NCI-H2196 treated with DMSO at 0.1 percent for 48 hours (cell line): ENCODE measurements around the gene AUTS2.
"Not testable (repeated sequence)": the region's sequence is repeated elsewhere in the genome, so short reads cannot be mapped to it uniquely, and the experiment has no call there.

Source experiments
- DNase-seq: peaks from one replicate; lab custom pipeline; 2025; ENCODE audit not compliant: unreplicated experiment; lab: John Stamatoyannopoulos, UW

AUTS2 gene

DNA sequence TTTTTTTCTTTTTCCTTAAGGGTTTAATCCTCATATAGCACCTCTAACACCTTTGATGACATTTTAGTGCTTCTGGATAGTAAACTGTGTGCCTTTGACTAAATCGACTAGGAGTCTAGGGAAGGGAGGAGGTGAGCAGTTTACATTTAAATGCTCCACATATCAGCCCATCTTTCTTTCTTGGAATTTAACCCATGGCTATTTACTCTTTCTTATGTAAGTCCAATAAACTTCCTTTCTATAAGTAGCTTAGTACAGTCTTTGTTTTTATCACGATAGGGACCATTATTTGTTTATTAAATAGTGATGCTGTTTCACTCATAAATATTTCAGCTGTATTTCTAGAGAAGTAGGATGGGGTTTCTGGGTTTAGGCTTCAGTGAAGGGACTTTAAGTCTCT lies 669.9 kb downstream of the AUTS2 start:
- DNase-seq: no peak

DNA sequence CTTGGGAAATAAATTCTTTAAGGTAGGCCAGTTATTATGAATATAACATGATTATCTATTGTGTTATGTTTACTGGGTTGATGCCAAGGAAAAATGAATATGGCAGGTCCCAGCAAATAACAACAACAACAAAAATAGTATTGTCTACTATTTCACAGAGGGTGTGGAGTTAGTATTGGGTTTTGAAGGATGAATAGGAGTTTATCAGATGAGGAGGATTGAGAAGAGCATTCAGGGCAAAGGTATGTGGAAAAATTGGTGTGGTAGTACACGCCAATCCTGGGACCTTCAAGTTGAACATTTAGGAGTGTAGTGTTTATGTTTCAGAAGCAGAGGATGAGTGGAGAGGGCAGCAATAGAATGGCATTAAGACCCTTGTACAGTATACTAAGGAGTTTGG lies 671.9 kb downstream of the AUTS2 start:
- DNase-seq: no peak

- DNase-seq: no peak
Observed at GRCh38 chr7:70271617-70272081, 673.4 kb downstream of the AUTS2 start.

DNA sequence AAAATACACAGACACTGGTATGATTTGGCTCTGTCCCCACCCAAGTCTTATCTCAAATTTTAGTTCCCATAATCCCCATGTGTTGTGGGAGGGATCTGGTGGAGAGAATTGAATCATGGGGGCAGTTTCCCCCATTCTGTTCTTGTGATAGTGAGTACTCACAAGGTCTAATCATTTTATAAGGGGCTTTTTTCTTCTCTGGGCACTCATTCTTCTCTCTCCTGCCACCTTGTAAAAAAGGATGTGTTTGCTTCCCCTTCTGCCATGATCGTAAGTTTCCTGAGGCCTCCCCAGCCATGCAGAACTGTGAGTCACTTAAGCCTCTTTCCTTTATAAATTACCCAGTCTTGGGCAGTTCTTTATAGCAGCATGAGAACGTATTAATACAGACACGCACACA lies 677.3 kb downstream of the AUTS2 start:
- DNase-seq: not testable (repeated sequence)

DNA sequence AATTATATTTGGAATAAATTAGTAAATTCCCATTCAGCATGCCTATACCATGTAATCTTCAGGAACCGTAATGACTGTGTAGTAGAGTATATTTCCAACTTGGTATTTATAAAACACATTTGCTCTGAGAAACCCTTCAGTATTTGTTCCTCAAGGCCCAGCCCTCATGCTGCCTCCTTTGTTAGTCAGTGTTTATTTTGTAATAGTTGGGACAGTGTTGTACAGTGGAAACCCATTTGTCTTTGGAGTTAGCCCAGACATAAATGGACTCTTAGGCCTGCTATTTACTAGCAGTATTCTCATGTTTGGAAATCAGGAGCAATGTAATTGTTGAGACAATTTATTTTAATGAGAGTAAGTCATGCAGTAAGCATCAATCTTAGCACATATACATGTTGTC lies 686.9 kb downstream of the AUTS2 start:
- DNase-seq: no peak

DNA sequence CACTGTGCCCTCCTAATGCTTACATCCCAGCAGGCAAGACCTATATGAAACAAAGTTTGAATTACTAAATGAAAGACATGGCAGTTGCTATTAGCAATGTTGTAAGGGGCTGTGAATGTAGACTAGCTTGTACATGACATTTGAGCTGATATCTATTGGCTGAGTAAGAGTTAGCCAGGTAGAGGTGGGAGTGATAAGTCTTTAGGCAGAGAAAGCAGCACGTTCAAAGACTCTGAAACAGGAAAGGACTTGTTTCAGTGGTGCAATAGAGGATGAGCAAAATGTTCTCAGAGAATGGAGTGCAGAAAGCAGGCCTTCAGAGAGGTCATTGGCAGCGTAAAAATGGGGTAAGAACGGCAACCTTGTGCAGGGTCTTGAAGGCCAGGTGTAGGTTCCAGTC lies 687.6 kb downstream of the AUTS2 start:
- DNase-seq: no peak

GRCh38 chr7:70288781-70289456 lies 690.6 kb downstream of the AUTS2 start:
- DNase-seq: no peak

DNA sequence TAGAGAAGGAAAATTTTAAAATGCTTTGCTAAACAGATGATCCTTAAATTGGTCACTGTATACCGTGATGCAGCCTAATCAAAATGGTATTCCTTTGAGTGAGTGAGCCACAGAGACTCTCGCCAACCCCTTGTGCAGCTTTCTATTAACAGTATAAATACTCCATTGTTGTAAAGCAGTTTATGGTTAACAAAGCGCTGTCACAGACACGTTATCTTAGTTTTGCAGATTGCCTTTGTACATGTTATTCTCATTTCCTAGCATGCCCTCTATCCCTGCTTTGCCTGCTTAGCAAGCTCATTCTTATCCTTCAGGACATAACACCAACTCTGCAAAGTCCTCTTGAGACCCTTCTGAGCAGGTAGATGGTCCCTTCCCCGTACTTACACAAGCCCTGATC lies 694.4 kb downstream of the AUTS2 start:
- DNase-seq: no peak

DNA sequence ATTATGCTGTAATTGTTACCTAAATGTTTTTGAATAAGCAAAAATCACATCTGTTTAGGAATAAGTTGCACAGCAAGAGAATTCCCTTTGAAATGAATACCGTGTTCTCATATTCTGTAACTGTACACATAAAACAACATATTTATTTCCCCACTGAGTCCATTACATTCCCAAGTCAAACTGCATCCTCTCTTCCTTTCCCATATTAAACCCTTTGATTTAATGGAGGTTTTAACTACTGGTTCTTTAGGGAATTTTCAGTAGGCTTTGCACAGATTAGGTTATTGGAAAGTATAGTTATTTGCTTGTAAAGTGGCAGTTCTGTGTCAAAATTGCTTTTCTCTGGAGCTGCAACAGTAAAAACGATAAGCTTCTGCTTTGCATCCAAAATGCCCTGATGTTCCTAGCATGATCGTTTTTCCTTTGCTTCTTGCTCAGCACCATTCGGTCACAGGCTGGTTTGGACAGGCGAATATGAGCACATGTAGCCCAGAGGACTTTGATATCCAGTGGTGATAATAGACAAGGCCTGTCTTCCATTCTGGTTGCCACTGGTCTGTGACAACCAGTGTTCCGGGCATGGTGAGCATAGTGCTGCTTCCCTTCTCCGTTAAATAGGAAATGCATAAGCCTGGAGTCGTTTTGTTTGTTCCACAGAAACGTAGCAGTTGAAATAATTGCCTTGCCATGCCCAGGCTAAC lies 696.1 kb downstream of the AUTS2 start:
- no peak for DNase-seq

GRCh38 chr7:70298780-70299471 lies 700.7 kb downstream of the AUTS2 start:
- no peak for DNase-seq

- no peak for DNase-seq
Observed at GRCh38 chr7:70299472-70299807, 701.2 kb downstream of the AUTS2 start.

DNA sequence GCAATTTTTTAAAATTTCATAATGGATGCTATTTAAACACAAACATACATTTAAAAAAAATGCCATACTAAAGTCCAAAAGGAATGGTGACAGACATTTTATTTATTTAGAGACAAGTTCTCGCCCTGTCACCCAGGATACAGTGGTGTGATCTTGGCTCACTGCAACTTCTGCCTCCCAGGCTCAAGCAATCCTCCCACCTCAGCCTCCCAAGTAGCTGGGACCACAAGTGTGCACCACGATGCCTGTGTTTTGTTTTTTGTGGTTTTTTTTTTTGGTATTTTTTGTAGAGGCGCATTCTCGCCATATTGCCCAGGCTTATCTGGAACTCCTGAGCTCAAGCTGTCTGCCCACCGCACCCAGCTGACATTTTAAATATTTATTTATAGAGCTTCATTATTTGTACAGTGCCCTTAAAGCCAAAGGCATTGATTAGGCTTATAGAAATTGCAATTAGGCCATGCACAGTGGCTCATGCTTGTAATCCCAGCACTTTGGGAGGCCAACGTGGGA lies 703.5 kb downstream of the AUTS2 start:
- DNase-seq: no peak

- DNase-seq: no peak
Observed at GRCh38 chr7:70303309-70303708, 705.0 kb downstream of the AUTS2 start.

DNA sequence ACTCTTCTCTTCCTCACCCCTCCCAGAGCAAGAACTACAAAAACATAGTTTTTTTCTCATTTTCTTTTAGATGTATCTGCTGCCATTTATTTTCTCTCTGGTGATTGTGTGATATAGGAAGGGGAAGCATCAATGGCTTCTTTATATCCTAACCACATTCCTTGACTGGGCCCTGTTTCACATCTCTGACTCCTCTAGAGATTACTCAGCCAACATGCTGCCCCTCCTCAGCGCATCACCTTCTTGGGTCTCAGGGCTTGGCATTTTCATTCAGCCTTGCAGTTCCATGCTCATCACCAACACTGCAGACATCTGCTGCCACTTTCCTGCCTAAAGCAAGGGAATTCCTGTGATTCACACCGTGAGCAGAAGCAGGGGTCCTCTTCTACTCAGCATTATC lies 705.5 kb downstream of the AUTS2 start:
- DNase-seq: no peak

DNA sequence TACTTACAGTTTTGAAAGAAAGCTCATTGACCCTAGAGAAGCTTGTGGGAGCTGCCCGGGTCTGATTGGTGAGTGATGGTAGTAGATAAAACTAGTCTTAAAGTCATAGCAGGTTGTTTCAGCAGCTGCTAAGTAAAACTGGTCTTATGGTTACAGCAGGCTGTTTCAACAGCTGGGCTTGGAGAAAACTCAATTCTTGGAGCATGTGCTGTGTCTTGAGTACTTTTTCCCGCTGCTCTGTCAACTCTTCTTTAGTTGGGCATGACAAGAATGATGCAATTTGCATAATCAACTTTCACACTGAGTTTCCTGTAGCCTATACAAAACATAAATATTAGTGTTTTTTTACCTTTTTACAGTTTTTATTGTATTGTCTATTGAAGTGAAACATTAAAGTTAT lies 707.9 kb downstream of the AUTS2 start:
- DNase-seq: no peak

- DNase-seq: no peak
Observed at GRCh38 chr7:70307544-70308106, 709.4 kb downstream of the AUTS2 start.

DNA sequence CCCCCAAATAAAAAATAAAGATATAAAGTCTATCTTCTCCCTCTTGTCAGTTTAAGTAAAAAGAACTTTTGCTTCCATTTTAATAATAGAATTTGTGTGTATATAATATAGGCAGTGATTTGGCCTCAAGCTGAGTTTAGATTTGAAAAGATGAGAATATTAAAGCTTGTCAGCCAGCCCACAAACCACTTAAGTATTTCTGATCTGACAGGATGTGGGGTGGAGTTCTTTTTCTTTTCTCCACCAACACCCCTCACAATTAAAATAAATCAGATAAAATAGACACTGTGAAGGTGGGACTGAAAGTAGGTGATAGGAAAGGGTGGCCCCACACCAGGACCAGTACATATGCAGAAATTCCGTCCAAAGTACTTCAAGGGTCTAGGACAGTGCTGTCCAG lies 714.1 kb downstream of the AUTS2 start:
- no peak for DNase-seq

DNA sequence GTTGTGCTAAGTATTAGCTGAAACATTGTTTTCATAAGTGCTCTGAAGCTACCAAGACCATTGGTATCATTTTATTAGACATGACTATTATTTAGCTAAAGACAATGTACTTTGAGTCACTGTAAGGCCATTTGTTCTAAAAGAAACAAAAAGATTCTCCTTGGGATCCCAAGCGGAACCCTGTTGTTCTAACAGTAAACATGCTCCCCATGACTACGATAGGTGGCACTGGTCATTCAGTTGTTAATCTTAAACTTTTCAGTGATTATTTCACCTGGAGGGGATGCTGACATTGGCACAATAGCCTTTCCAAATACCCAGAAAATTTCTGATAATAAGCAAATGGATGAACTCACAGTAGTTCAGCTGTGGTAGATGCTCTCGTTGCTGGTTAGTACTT lies 715.0 kb downstream of the AUTS2 start:
- DNase-seq: no peak

GRCh38 chr7:70313687-70314086 lies 715.4 kb downstream of the AUTS2 start:
- no peak for DNase-seq

DNA sequence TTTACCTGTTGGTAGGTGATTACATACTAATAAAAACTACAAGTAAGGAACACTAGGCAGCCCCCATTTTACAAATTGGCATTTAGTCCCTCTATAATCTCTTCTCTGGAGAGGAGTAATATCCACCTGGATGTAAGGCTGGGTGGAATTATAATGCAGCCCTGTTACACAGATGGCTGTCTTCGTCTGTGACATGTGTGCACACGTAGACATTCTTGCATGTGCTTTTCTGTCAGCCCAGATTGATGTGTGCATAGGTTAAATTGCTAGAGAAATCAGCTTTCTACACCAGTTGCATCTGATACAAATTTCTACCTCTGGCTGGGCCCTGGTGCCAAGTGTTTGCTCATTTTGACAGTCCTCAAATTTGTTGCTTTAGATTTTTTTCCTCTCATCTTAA lies 715.9 kb downstream of the AUTS2 start:
- no peak for DNase-seq

DNA sequence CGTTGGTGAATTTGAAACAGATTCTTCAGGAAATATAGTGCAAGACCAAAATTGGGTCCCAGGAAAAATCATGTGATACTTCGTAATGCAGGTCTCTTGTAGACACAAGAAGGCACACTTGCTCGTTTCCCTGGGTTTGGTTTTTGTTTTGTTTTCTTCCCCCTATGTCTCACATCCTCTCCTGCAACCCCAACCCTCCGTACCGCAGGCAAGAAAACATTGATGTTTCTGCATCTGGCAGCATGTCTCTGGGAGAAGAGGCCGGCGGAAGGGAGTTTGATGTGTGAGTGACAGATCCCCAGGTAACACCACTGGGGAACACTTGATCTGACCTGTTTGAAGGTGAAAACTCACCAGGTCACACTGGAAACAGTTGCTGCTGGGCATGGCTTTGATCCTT lies 718.5 kb downstream of the AUTS2 start:
- no peak for DNase-seq

DNA sequence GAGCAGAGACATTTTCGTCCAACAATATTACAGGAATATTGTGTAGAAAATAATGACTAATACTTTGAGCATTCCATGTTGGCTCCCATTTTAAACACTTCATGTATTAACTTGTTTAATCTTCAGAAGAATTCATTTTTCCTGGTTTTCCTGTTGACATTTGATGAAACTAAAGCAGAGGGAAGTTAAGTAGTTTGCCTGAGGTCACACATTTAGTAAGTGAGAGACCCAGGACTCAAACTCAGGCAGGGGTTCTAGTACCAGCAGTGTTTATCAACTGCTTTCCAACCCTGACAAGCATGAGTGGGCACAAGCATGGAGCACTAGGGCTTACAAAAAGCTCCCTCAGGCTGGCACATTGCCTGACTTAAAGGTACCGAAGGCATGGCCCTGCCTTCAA lies 719.1 kb downstream of the AUTS2 start:
- no peak for DNase-seq
